ENCODE measurements around the gene PLIN3.
"Not testable (repeated sequence)": the region's sequence is repeated elsewhere in the genome, so short reads cannot be mapped to it uniquely, and the experiment has no call there.

DNA sequence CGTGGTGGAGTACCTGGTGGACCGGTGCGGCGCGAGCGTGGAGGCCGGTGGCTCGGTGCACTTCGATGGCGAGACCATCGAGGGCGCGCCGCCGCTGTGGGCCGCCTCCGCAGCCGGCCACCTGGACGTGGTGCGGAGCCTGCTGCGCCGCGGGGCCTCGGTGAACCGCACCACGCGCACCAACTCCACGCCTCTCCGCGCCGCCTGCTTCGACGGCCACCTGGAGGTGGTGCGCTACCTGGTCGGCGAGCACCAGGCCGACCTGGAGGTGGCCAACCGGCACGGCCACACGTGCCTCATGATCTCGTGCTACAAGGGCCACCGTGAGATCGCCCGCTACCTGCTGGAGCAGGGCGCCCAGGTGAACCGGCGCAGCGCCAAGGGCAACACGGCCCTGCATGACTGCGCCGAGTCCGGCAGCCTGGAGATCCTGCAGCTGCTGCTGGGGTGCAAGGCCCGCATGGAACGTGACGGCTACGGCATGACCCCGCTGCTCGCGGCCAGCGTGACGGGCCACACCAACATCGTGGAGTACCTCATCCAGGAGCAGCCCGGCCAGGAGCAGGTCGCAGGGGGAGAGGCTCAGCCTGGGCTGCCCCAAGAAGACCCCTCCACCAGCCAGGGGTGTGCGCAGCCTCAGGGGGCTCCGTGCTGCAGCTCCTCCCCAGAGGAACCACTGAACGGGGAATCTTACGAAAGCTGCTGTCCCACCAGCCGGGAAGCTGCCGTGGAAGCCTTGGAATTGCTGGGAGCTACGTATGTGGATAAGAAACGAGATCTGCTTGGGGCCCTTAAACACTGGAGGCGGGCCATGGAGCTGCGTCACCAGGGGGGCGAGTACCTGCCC, 75.2 kb downstream of the PLIN3 start:
- TF ChIP-seq, protein P1, sequence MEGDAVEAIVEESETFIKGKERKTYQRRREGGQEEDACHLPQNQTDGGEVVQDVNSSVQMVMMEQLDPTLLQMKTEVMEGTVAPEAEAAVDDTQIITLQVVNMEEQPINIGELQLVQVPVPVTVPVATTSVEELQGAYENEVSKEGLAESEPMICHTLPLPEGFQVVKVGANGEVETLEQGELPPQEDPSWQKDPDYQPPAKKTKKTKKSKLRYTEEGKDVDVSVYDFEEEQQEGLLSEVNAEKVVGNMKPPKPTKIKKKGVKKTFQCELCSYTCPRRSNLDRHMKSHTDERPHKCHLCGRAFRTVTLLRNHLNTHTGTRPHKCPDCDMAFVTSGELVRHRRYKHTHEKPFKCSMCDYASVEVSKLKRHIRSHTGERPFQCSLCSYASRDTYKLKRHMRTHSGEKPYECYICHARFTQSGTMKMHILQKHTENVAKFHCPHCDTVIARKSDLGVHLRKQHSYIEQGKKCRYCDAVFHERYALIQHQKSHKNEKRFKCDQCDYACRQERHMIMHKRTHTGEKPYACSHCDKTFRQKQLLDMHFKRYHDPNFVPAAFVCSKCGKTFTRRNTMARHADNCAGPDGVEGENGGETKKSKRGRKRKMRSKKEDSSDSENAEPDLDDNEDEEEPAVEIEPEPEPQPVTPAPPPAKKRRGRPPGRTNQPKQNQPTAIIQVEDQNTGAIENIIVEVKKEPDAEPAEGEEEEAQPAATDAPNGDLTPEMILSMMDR (IDR thresholded peaks at IDR 0.05), result not testable (repeated sequence)
- TF ChIP-seq POLR2A (IDR thresholded peaks at IDR 0.05), result not testable (repeated sequence)

Measured in esophagus squamous epithelium (tissue), 4 donors.